NCI-H446 treated with DMSO at 0.1 percent for 48 hours (cell line): ENCODE results near the gene SEC63.
"Not testable (repeated sequence)": the region's sequence is repeated elsewhere in the genome, so short reads cannot be mapped to it uniquely, and the experiment has no call there.

Experiments
- DNase-seq: peaks from one replicate; lab custom pipeline; 2025; lab: John Stamatoyannopoulos, UW

Gene SEC63

GRCh38 chr6:107972413-107973096 is 14.5 kb upstream of the SEC63 start:
- DNase-seq = no peak

- no peak for DNase-seq
These were observed 13.2 kb upstream of the SEC63 start for GRCh38 chr6:107971181-107971580.

GRCh38 chr6:107970255-107970654 is 12.2 kb upstream of the SEC63 start:
- DNase-seq = no peak

GRCh38 chr6:107968081-107968480 is 10.1 kb upstream of the SEC63 start:
- DNase-seq = no peak

- peak; percentile 24 for DNase-seq
These were observed 7.7 kb upstream of the SEC63 start for GRCh38 chr6:107965746-107966145.

GRCh38 chr6:107962723-107963122 is 4.7 kb upstream of the SEC63 start:
- no peak for DNase-seq

- DNase-seq = no peak
These were observed 1.4 kb upstream of the SEC63 start for GRCh38 chr6:107959392-107959791.

- not testable (repeated sequence) for DNase-seq
These were observed 818 bp upstream of the SEC63 start for GRCh38 chr6:107958689-107959362.

GRCh38 chr6:107957308-107957908 is 600 bp downstream of the SEC63 start:
- DNase-seq = no peak

- no peak for DNase-seq
These were observed 1.3 kb downstream of the SEC63 start for GRCh38 chr6:107956586-107957307.

- no peak for DNase-seq
These were observed 1.8 kb downstream of the SEC63 start for GRCh38 chr6:107956181-107956580.

GRCh38 chr6:107953858-107954414 is 4.1 kb downstream of the SEC63 start:
- DNase-seq = not testable (repeated sequence)

- DNase-seq = no peak
These were observed 14.2 kb downstream of the SEC63 start for GRCh38 chr6:107943626-107944439.

GRCh38 chr6:107942142-107942541 is 15.9 kb downstream of the SEC63 start:
- no peak for DNase-seq

GRCh38 chr6:107941627-107942026 is 16.4 kb downstream of the SEC63 start:
- no peak for DNase-seq

- DNase-seq = no peak
These were observed 16.8 kb downstream of the SEC63 start for GRCh38 chr6:107941199-107941598.

- not testable (repeated sequence) for DNase-seq
These were observed 21.1 kb downstream of the SEC63 start for GRCh38 chr6:107936910-107937292.

- no peak for DNase-seq
These were observed 21.7 kb downstream of the SEC63 start for GRCh38 chr6:107936162-107936909.

- not testable (repeated sequence) for DNase-seq
These were observed 23.8 kb downstream of the SEC63 start for GRCh38 chr6:107934229-107934628.

- no peak for DNase-seq
These were observed 25.4 kb downstream of the SEC63 start for GRCh38 chr6:107932580-107932979.

- DNase-seq = no peak
These were observed 26.1 kb downstream of the SEC63 start for GRCh38 chr6:107931894-107932293.
